GDM1 (cell line): ENCODE results near the gene C3orf70.

ENCODE experiments used
- DNase-seq: peaks from one replicate; lab custom pipeline; 2025; lab: John Stamatoyannopoulos, UW

Gene C3orf70

GRCh38 chr3:185152410-185153170 is at the start of gene C3orf70:
Gene C3orf70, minus strand, starts transcription at chr3:185153060. Its CDS starts 237 bp downstream, at chr3:185152823.
- peak; percentile 18 for DNase-seq

- no peak for DNase-seq
These were observed 47.8 kb upstream of the C3orf70 start for GRCh38 chr3:185200639-185201038.

- no peak for DNase-seq
These were observed 46.8 kb upstream of the C3orf70 start for GRCh38 chr3:185199671-185200070.

GRCh38 chr3:185199206-185199605 is 46.3 kb upstream of the C3orf70 start:
- no peak for DNase-seq

- DNase-seq, result no peak
These were observed 44.2 kb upstream of the C3orf70 start for GRCh38 chr3:185197068-185197467.

GRCh38 chr3:185195652-185196051 is 42.8 kb upstream of the C3orf70 start:
- DNase-seq, result no peak

GRCh38 chr3:185188816-185189215 is 36.0 kb upstream of the C3orf70 start:
- DNase-seq, result no peak

GRCh38 chr3:185187391-185187790 is 34.5 kb upstream of the C3orf70 start:
- no peak for DNase-seq

- DNase-seq, result no peak
These were observed 24.0 kb upstream of the C3orf70 start for GRCh38 chr3:185176750-185177359.

GRCh38 chr3:185175370-185175987 is 22.6 kb upstream of the C3orf70 start:
- DNase-seq, result no peak

GRCh38 chr3:185172086-185173049 is 19.5 kb upstream of the C3orf70 start:
- DNase-seq, result no peak

- DNase-seq, result no peak
These were observed 11.8 kb upstream of the C3orf70 start for GRCh38 chr3:185164428-185165217.

- no peak for DNase-seq
These were observed 9.8 kb upstream of the C3orf70 start for GRCh38 chr3:185162634-185163033.

- no peak for DNase-seq
These were observed 8.9 kb upstream of the C3orf70 start for GRCh38 chr3:185161761-185162160.

- DNase-seq, result no peak
These were observed 4.5 kb upstream of the C3orf70 start for GRCh38 chr3:185157347-185157746.

- DNase-seq, result no peak
These were observed 2.8 kb upstream of the C3orf70 start for GRCh38 chr3:185155678-185156077.

- no peak for DNase-seq
These were observed 1.2 kb upstream of the C3orf70 start for GRCh38 chr3:185153861-185154629.

GRCh38 chr3:185153171-185153771 is 411 bp upstream of the C3orf70 start:
- no peak for DNase-seq

GRCh38 chr3:185151964-185152409 is 873 bp downstream of the C3orf70 start:
- no peak for DNase-seq
